PC-3 (cell line): Measurements from ENCODE around the gene DDX50.
"Not testable (repeated sequence)": the region's sequence is repeated elsewhere in the genome, so short reads cannot be mapped to it uniquely, and the experiment has no call there.

Experiments used
- EZH2 ChIP-seq: fragments of 300-600 bp; sonication (generic); IDR thresholded peaks from one replicate; pipeline ENCODE4 v1.6.1; 2017; ENCODE audit warnings: antibody characterized with exemption, mild to moderate bottlenecking, low read length; ENCODE audit not compliant: unreplicated experiment
- EZH2phosphoT487 ChIP-seq: fragments of 300-600 bp; sonication (generic); IDR thresholded peaks from 2 replicates; pipeline ENCODE4 v1.6.1; 2018; ENCODE audit warnings: mild to moderate bottlenecking, antibody characterized with exemption, low read length, borderline replicate concordance
- TF ChIP-seq, protein P1 (sequence below): fragments of 300-600 bp; sonication (generic); conservative IDR thresholded peaks from 2 replicates; pipeline ENCODE4 v1.5.1; 2017; ENCODE audit warnings: antibody characterized with exemption, low read depth, mild to moderate bottlenecking, low read length

DNA sequence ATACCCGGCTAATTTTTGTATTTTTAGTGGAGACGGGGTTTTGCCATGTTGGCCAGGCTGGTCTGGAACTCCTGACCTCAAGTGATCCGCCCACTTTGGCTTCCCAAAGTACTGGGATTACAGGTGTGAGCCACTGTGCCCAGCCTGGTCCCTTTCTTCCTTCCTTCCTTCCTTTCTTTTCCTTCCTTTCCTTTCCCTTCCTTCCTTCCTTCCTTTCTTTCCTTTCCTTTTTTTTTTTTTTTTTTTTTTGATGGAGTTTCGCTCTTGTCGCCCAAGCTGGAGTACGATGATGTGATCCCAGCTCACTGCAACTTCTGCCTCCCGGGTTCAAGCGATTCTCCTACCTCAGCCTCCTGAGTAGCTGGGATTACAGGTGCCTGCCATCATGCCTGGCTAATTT, 28.8 kb downstream of the DDX50 start:
- TF ChIP-seq, protein P1, sequence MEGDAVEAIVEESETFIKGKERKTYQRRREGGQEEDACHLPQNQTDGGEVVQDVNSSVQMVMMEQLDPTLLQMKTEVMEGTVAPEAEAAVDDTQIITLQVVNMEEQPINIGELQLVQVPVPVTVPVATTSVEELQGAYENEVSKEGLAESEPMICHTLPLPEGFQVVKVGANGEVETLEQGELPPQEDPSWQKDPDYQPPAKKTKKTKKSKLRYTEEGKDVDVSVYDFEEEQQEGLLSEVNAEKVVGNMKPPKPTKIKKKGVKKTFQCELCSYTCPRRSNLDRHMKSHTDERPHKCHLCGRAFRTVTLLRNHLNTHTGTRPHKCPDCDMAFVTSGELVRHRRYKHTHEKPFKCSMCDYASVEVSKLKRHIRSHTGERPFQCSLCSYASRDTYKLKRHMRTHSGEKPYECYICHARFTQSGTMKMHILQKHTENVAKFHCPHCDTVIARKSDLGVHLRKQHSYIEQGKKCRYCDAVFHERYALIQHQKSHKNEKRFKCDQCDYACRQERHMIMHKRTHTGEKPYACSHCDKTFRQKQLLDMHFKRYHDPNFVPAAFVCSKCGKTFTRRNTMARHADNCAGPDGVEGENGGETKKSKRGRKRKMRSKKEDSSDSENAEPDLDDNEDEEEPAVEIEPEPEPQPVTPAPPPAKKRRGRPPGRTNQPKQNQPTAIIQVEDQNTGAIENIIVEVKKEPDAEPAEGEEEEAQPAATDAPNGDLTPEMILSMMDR, result not testable (repeated sequence)
- not testable (repeated sequence) for TF ChIP-seq EZH2, EZH2phosphoT487
